MV-4-11 (cell line): ENCODE data around the gene TOX3.

Experiments
- DNase-seq: peaks from one replicate; lab custom pipeline; 2025; lab: John Stamatoyannopoulos, UW

The TOX3 gene

DNA sequence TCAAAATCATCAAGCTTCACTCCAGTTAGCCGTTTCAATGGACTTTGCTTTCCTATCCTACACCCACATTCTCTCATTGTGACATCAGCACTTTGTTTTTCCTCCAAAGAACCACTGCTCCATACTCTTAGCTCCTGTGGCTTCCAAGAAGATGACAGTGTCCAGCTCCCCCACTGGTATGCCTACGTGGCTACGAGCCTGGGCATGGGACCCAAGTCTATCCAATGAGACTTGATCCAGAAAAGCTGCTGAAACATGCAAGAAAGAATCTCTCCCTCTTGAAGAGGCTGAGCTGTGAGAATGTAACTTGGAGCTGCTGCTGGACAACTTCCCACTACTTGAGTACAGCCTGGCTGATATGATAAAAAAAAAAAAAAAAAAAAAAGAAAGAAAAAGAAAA, 9.4 kb downstream of the TOX3 start:
- DNase-seq, result no peak

GRCh38 chr16:52535076-52535475, 11.9 kb downstream of the TOX3 start:
- no peak for DNase-seq

GRCh38 chr16:52533296-52533695, 13.6 kb downstream of the TOX3 start:
- DNase-seq, result no peak

DNA sequence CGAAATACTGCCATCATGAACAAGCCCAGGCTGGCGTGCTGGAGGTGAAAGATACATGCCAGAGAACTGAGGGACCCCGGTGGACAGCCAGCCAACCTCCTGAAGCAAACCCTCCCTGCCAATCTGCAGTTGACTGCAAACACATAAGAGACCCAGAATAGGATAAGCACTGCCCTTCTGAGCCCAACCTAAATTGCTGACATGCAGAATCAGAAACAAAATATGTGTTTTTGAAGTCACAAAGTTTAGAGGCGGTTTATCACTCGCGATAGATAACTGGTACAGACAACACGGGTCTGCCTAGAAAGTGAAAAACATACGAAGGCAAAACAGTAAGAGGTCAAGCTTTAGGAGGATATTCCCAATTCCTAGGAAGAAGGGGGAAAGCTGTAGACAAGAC, 14.6 kb downstream of the TOX3 start:
- DNase-seq, result no peak

DNA sequence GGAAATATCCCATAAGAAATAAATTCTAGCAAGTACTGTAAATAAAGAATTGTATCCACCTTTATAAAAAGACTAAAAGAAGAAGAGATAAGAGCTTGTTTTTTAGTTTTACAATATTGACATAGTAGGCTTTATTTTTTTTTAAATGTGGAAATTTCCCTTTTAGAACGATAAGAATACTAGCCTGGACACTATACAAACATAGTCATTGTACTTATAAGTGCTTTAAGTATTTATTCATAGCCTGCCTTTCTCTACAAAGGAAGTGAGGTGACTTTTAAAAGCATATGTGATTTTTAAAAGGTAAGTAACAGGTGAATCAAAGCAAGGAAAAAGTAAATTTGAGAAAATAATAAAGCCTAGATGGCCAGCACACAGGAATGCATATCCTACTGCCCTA, 17.7 kb downstream of the TOX3 start:
- no peak for DNase-seq

GRCh38 chr16:52528393-52529065, 18.4 kb downstream of the TOX3 start:
- no peak for DNase-seq

GRCh38 chr16:52526830-52527229, 20.1 kb downstream of the TOX3 start:
- DNase-seq, result no peak

DNA sequence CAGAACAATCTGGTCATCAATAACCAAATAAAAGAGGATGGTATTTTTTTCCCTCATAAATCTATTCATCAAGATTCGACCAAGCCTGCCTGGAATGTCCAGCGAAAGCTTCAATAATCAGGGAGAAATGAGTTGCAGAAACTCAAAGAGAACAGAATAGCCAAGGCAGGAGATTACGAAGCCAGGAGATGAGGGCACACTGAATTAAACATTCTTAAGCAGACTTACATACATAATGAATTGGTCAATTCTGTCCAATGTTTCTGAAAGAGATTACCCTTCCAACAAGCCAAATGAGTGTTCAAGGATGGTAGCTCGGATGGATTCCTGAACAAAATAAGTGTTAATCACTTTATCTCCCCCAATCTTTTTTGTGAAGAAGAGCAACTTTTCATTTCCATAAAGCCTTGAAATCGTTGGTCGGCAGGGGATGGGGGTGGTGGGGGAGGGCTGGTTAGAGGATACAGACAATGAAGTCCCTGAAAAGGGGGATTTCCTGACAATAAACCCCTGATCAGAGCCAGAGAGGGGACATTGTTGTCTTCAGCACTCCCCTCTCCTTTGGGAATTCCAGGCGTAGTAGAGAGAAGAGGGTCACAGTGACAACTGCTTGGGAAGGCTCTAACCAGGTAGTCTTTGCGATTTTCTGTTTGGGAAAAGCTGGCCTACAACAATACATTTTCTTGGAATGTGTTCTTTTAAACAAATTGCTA, 20.7 kb downstream of the TOX3 start:
- no peak for DNase-seq

DNA sequence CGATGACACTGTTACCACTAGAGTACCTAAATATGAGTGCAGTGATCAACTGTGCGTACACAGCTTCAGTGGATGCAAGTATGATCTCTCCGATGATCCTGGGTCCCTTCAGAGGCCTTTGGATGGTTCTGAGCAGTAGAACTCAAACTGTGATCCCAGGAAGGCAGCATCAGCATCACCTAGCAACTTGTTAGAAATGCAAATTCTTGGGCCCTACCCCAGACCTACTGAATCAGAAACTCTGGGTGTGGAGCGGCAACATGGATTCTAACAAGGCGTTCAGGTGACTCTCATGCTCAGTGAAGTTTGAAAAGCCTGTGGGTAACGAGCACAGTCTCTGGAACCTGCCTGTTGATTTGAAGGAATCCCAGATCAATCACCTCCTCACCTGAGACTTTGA, 25.4 kb downstream of the TOX3 start:
- DNase-seq, result no peak

DNA sequence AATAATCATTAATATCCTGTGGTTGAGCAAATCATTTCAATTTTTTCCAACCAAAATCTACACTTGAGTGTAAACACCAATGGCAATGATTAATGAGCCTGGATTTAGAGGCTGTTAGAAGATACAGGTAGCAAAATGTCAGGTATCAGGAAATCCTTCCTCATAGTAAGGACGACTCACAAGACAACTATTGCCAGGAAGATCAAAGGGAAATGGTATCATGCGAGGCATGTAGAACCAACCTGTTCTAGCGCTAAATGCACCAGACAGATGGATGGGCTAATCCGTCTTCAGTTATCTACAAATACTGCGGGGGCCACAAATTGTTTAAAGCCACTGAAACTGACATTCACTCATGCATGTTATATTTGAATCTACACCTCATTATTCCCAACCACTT, 28.1 kb downstream of the TOX3 start:
- DNase-seq, result no peak

DNA sequence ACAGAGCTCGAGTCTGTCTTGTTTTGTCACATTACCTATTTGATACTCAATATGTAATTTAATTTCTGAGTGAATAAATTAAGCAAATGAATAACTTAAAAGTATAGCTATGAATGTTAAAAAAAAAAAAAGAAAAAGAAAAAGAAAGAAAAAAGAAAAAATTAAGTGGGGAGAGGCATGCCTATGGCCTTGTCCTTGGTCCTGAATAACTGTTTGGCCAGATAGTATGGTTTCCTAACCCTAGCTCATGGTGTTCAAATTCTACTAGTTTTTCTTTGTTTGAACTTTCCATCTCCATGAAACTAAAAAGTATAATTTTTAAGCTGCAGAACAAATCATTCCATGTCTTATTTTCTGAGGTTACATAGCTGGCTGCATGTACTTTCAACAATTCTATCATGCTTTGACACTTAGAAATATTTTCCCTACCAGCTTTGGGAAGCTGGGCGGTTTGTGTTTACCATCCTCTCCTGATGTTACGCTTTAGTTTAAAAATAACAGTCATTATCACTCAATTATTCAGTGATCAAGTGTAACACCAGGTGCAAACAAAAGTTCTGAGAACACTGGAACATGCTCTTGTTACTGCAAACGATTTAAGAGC, 31.8 kb downstream of the TOX3 start:
- DNase-seq, result no peak

DNA sequence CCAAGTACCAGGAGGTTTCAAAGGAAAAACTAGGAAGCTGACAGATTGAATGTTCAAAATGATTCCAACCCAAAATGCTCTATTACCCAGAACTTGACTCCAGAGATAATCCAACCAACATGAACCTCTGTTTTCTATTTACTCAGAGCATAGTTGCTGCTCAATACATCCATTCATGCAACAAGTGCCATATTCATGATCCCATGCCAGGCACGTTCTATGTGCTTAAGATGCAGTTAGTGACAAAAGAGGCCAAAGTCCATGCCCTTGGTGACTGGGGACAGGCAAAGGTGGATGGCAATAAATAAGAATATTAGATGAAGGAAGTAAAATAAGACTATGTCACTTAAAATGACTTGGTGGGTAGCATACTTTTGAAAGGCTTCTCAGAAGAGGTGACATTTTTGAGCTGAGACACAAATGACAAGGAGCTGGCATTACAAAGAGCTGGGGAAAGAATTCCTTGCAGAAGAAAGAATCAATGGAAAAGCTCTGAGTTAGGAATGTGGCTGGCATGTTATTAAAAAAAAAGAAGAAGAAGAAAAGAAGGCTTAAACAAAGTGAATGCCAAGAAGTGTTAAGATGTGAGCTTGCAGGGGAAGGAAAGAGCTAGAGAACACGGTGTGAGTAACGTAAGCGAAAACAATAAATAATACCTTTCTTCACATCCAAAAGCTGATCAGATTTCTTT, 34.5 kb downstream of the TOX3 start:
- DNase-seq, result no peak

DNA sequence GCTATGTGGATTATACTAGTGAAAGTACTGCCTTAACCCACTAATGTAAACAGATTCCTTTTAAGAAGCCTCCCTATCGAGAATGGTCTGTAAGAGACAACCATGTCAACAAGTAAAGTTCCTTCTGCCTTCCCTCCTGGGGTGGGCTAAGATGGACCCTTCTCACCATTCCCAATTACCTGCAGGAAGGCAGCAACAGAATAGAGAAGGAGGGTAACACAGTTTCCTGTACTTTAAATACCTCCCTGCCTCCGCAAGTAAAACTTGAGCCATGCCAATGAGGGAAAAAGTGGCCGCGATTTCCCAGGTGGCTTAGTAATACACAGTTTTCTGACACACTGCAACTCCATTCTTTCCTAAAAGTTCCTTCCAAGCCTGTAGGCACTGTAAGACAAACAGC, 45.2 kb downstream of the TOX3 start:
- DNase-seq, result no peak

DNA sequence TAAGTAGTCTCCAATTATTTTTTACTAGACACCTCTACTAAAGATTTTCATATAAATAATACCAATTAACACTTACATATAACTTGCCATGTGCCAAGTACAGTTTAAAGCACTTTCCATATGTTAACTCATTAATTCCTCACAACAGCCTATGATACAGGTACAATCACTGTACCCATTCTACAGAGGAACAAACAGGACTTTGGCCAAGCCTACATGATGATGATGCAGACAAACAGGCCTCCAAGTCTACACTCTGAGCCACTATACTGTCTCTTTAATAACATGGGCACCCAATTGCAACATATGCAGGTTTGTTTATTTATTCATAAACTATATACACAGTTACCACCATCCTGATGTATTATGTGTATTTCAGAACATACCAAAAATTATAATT, 46.0 kb downstream of the TOX3 start:
- no peak for DNase-seq

DNA sequence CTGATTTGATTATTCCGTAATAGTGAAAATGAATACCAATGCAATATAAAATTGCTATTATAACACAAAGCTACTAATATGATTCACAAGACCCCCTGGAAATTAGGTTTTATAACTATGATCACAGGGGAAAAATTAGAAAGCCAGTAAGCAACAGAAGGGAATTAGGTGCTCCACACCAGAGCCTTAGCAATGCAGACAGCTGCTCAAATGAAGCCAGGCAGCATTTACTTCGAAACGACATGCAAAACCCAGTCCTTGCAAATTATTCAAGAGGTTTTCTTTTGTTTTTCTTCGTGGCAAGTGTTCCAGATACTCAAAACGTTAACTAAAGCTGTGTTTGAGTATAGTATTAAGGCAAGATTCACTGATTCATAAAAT, 47.9 kb downstream of the TOX3 start:
- DNase-seq, result no peak

DNA sequence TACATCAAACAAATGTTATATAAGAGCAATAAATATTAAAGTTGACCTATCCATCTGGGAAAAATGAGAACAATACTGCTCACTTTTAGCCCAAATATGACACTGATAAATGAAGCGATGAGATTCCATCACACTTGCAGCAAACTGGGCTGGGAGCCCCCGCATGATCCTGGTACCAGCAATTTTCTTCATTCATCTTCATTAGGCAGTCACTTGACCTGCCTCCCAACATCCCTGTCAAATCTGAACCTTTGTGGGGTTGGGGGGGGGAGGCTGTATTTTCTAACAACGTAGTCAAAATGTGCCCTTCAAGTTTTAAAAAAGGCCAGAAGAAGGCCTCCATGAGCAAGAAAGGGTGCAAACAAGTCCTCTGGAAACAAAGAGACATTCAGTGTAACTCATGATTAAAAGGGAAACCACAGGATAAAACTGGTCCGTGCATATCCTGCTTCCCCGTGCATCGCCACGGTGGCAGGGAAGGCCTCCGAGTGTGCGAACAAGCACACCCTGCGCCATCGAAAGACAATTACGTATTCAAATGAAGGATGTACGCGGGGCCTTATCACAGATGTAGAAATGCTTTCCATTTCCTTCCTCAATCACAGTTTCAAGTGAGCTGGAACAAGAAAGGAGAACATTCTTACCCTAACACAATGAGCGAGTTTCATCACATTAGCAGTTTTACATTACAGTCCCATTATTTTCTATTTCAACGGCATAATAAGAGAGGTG, 48.4 kb downstream of the TOX3 start:
- peak; percentile 50 for DNase-seq

GRCh38 chr16:52497067-52497816, 49.7 kb downstream of the TOX3 start:
- no peak for DNase-seq

- no peak for DNase-seq
These were observed 50.7 kb downstream of the TOX3 start for GRCh38 chr16:52496051-52496876.

- DNase-seq, result no peak
These were observed 52.3 kb downstream of the TOX3 start for GRCh38 chr16:52494621-52495020.

DNA sequence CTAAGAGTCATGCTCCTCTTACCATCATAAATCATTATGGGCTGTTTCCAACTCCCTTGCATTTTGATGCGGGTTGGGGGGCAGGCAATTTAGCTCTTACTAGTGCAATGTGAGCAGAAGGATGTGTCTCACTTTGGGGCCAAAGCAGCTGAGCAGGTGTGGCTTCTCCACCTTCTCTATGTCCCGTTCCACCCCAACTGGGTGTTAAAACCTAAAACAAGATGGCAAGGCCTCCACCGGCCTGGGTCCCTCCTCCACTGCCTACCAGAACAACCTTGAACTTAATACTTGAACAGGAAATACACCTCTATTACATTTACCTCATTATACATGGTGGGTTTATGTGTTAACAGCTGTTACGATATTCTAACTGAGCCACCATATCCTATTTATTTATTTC, 52.8 kb downstream of the TOX3 start:
- no peak for DNase-seq
